Esophagus muscularis mucosa (tissue), 4 donors: ENCODE measurements around the gene DDX4. TPM values are rescaled to one million over a fixed set of nuclear protein-coding genes. Genes with fewer than 3 reads are reported as not detected.

ENCODE experiments used
- DNase-seq: peaks from one replicate; pipeline ENCODE4 v3.0.0-alpha.2; 2017; ENCODE audit errors: extremely low spot score
- H3K27ac ChIP-seq, 4 donors: fragments of 200-600 bp; sonication (generic); replicated peaks in 1 of 4; 1 replicate in 3 of 4; 2 replicates in 1 of 4; pipeline ENCODE4 v1.5.1; 2016 to 2019; ENCODE audit warnings: mild to moderate bottlenecking in 1 of 4
- H3K27me3 ChIP-seq, 4 donors: fragments of 200-600 bp; sonication (generic); one replicate each; pipeline versions ENCODE4 v1.5.1 to v1.6.0; 2016 to 2019
- H3K36me3 ChIP-seq, 4 donors: fragments of 200-600 bp; sonication (generic); one replicate each; pipeline ENCODE4 v1.5.1; 2016 to 2019
- H3K4me1 ChIP-seq, 4 donors: fragments of 200-600 bp; sonication (generic); one replicate each; pipeline ENCODE4 v1.5.1; 2016 to 2019
- H3K4me3 ChIP-seq, 4 donors: fragments of 200-600 bp; sonication (generic); 1 replicate in 2 of 4; 2 replicates in 2 of 4; pipeline ENCODE4 v1.5.1; 2016 to 2019; ENCODE audit warnings: mild to moderate bottlenecking in 4 of 4, moderate library complexity in 1 of 4
- H3K9me3 ChIP-seq, 4 donors: fragments of 200-600 bp; sonication (generic); 1 replicate in 3 of 4; 2 replicates in 1 of 4; pipeline ENCODE4 v1.5.1; 2016 to 2019
- EP300 ChIP-seq: sonication (generic); formaldehyde crosslinking; IDR thresholded peaks from one replicate; pipeline ENCODE4 v1.6.1; 2017; ENCODE audit warnings: antibody characterized with exemption
- POLR2A ChIP-seq: fragments of 450-650 bp; IDR thresholded peaks from one replicate; pipeline ENCODE4 v1.6.1; 2017; ENCODE audit warnings: antibody characterized with exemption, moderate library complexity, mild to moderate bottlenecking, low read depth
- POLR2AphosphoS5 ChIP-seq, 2 donors: sonication (generic); formaldehyde crosslinking; IDR thresholded peaks; one replicate each; pipeline ENCODE4 v1.6.1; 2017; ENCODE audit warnings: antibody characterized with exemption in 2 of 2
- WGBS: methylation state at CpG from one replicate; pipeline ENCODE4 v1.1.5; 2018; 5-methylcytosine and 5-hydroxymethylcytosine counted together
- intact Hi-C: fragments of 100-400 bp; cut with DNase I; formaldehyde crosslinking; loops from one replicate; pipeline ENCODE4 v1.15.1; 2023
- small RNA-seq, 3 donors: library from RNA; depleted of rRNA; stranded (forward); fragments of <200 nt; gene quantifications; one replicate each; pipeline ENCODE3, GENCODE V24; 2016
- total RNA-seq, 4 donors: library from RNA; depleted of rRNA; stranded (reverse); fragments of >200 nt; gene quantifications; one replicate each; pipeline versions ENCODE4 v1.1.0 to v1.2.1, GENCODE V29; 2016
- TF ChIP-seq, protein P1 (sequence below), 3 experiments: fragments of 200-600 bp in 2 of 3; fragments of 450-650 bp in 1 of 3; sonication (generic) in 2 of 3; IDR thresholded peaks; one replicate each; pipeline ENCODE4 v1.5.1; 2017 to 2019; ENCODE audit warnings: antibody characterized with exemption in 3 of 3, mild to moderate bottlenecking in 2 of 3, moderate library complexity in 1 of 3

The DDX4 gene
- total RNA-seq, 4 donors from 2014 or later, result not detected

DNA sequence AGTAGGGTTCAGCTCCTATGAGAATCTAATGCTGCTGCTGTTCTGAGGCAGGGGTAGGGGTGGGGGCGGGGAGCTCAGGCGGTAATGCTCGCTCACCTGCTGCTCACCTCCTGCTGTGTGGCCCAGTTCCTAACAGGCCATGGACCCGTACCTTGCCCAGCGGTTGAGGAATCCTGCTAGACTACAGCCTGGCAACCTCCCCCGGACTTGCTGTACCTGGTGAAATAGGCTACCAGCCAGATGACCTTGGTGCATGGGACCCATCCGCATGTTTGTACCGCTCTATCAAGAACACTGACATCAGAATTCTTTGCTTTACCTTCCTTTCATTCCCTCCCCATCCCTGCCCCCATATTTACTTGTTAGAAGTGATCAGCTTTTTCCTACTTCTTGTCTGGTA, 128.6 kb downstream of the DDX4 start:
- no peak overlapping the region for H3K27ac ChIP-seq
- intact Hi-C loops, result no loop called here
- H3K27me3 ChIP-seq, result no peaks in the 10 kb centered on the region
- no peak for DNase-seq
- WGBS, result 98% methylated on average over 4 of the region's 8 CpGs
- no peaks in the 10 kb centered on the region for H3K9me3 ChIP-seq
- H3K4me1 ChIP-seq, result peaks cover 0 to 6% (median 0%) of the 10 kb centered on the region in 4 donors
- H3K36me3 ChIP-seq, result no peaks in the 10 kb centered on the region
- no peak overlapping the region for H3K4me3 ChIP-seq
- TF ChIP-seq, protein P1, sequence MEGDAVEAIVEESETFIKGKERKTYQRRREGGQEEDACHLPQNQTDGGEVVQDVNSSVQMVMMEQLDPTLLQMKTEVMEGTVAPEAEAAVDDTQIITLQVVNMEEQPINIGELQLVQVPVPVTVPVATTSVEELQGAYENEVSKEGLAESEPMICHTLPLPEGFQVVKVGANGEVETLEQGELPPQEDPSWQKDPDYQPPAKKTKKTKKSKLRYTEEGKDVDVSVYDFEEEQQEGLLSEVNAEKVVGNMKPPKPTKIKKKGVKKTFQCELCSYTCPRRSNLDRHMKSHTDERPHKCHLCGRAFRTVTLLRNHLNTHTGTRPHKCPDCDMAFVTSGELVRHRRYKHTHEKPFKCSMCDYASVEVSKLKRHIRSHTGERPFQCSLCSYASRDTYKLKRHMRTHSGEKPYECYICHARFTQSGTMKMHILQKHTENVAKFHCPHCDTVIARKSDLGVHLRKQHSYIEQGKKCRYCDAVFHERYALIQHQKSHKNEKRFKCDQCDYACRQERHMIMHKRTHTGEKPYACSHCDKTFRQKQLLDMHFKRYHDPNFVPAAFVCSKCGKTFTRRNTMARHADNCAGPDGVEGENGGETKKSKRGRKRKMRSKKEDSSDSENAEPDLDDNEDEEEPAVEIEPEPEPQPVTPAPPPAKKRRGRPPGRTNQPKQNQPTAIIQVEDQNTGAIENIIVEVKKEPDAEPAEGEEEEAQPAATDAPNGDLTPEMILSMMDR (IDR thresholded peaks at IDR 0.05), result no peak
- no peak for TF ChIP-seq EP300
- TF ChIP-seq POLR2AphosphoS5 (IDR thresholded peaks at IDR 0.05), result no peak
- TF ChIP-seq POLR2A, result no peak

Small RNAs within 50 kb of the gene (small RNA-seq; reads per million reads assigned to genes)
- 0 reads per million in 3 donors for gene AC016632.1
- 0 reads per million in 3 donors for gene RNA5SP183

Other genes with a start within 250 kb of the DDX4 start
- 100 to 1,000 TPM; 186 to 306 (median 241) TPM for gene PLPP1, start 203.1 kb upstream of the DDX4 start, total RNA-seq
- gene SLC38A9, start 25.7 kb upstream of the DDX4 start, total RNA-seq, result 10 to 100 TPM; 10.0 to 12.3 (median 11.0) TPM
- under 1 TPM in 2 of 4 donors, not detected in 2; 0.17 to 0.29 TPM for gene IL31RA, start 113.3 kb downstream of the DDX4 start, total RNA-seq